HG03469 (cell line): ENCODE measurements around the gene DHRS9.

Source experiments
- ATAC-seq: cut with Tn5 transposase; IDR thresholded peaks from one replicate; pipeline ENCODE4 v1.9.1; 2021; ENCODE audit warnings: mild to moderate bottlenecking, moderate library complexity, moderate number of reproducible peaks; ENCODE audit not compliant: unreplicated experiment

The DHRS9 gene

DNA sequence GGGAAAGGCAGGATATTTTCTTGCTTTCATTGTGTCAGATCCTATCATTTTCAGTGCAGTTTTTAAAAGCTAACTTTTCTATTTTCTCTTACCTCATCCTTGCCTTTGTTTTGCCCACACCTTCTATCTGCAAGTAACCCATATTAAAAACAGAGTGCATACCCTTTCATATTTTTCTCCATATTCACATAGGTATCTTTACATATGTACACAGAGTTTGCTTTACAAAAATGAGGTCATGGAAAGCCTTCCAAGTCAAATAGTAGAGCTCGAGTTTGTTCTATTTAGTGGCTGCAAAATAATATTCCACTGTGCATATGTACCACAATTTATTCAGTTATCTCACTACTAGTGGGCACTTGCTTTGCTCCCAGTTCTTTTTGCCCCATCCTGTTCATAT is 3.9 kb upstream of the DHRS9 start:
- no peak for ATAC-seq

DNA sequence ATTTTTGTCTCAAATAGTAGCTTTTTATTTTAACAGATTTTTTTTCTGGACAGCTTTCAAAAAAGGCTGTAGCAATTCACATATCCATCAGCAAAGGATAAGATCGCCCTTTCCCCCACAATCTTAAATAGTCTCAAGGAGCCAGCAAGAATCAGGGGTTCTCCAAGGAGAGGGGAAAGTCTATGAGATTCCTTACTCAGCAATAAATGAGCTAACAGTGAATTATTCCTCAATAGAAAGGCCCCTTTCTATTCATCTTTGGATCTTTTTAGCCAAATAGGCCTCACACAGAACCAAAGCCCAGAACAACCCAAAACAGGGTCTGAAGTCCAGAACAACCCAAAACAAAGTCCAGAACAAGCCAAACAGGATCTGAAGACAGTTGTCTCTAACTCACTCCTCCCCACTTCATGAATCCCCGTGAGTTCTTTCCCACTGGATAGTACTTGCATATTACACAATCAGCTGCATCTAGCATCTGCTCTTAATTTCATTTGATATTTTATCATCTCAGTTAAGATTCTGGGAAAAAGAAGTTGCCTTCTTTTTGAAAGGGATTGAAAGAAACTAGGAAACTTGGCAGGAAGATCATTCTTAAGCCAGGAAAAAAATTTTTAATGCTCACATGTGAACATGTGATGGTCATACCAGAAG is 3.4 kb upstream of the DHRS9 start:
- ATAC-seq: no peak

DNA sequence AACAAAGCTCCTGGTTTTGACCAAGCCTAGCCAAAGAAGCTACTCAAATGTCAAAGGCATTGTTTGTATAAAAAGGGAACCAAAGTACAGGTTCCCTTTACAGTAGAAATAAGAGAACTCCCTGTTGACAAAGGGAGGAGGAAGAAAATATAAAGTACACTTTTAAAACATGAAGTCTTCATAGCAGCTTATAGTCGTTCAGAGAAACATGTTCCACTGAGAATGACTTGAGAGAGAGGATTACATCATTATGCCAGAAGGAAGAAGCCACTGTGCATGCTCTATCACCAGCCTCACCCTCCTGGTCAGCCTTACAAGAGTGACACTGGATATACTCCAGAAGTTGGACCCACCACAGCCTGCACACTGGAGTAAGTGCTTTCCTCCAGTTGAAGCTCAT is 2.5 kb upstream of the DHRS9 start:
- no peak for ATAC-seq

DNA sequence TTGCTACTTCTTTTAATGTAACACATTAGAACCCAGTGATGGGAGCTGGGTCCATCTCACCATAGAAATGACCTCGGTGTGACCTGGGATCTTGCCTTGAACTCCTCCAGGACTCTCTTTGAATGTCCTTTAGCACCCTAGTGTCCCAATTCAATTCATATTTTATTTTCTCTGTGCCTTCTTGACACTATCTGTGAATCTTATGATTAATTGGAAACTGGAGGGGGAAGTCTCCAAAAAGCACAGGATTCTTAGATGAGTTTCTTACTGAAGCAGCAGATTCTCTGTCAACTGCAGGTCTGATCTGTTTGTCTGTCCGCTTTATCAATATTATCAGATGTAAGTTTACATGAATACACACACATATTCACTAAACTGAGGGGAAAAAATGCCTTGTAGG is 470 bp downstream of the DHRS9 start:
- no peak for ATAC-seq

DNA sequence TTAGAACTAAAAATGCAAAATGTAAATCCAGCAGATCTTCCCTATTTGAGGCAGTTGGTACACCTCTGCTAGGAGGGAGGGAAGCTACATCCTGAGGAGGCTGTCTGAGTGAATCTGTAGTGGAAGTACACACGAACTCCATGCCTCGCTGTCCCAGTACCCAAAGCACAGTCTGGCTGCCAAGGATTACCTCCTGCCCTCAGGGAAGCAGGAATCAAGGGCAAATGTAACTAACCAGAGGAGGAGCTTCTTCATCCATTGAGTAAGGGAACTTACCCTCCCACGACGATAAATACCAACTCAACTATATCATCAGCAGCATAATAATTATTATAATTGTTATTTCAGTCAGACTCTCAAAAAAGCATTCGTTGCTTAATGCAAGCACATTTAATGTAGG is 2.1 kb downstream of the DHRS9 start:
- ATAC-seq: no peak

DNA sequence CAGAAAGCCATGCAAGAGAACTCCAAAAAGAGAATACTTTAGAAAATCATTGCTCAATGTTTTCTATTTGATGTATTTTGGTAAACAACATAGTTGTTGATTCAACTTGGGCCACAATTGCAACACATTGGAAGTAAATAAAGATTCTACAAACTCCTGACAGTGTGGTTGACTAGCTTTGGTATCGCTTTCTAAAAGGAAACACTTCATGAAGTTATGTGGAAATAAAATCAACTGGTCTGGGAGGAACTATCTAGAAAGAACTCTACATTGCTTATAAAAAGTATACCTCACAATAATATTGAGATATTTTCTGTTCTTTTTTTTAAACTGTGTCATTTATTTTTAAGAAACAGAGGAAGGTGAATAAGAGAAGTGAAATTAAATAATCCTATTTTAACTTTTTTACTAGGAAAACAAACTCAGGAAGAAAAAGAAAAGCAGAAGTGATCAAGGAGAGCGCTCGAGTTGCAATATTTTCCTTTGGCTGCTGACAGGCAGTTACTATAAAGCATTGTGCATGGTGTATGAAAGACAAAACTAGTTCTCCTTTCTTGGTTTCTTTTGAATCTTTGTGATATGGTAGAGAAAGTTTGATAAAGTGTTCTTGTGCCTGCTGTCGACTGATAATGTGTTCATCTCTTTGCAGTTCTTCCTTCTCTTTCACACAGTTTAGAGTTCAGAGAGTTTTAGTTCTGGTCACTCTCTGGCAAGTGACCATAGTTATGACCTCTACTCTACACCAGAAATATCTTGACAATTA is 3.0 kb downstream of the DHRS9 start:
- no peak for ATAC-seq

DNA sequence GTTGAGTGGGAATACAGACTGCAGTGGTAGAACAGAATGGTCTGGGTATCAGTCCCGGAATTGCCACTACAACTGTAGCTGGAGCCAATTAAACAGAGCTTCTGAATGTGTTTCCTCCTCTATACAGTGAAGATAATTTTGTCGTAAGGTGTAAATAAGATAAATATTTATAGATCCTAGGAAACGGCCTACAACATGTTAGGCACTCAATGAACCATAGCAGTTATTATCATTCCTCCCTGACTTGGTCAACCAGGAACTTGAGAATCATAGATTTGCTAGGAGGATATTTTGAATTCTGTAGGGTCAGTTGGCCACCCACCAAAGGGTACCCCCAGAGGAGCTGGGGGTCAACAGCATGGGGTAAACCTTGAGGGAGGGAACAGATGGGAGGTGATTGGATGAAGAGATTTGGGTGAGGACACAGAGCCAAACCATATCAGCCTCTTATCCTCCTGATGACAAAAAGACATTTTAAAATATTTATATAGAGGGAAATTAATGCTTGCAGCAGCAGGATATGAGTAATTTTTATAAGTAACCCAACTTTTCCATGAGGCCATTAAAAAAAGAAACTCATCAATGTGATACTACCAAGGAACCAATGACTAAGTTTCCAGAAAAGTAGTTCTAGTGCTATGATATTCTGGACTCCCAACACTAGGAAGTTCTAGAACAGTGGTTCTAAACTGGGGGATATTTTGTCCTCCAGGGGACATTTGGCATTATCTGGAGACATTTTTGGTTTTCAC is 4.0 kb downstream of the DHRS9 start:
- ATAC-seq: no peak

DNA sequence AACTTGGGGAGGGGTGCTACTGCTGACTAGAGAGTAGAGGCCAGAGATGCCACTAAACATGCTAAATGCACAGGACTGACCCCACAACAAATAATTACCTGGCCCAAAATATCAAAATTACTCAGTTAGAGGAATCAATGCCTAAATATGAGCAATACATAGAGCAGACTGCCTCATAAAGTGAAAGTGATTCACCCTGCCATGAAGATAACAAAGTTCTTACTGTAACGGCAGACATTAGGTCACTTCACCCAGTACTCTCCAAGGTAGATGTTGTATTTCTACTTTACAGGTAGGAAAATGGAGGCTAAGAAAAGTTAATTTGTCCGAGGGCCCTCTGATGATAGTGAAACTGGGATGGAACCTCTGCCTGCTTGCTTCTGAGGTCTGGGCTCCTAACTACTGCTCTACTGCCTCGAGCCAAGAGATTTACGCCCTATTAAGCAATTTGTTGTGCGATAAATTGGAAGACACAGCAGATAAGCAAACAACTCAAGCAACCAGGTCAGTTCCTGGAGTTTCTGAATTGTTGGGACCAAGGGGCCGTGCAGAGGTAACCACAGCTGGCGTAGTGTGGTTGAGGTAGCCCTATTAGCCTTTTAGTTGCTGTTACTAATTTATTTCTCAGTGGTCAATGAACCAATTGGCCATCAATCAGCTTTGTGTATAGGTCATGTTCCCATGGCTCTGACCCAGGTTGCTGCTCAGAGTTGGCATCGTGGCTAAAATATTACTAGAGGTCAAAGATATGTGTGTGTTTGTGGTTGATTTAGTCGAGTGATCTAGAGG is 4.8 kb downstream of the DHRS9 start:
- peak; percentile 64 for ATAC-seq

DNA sequence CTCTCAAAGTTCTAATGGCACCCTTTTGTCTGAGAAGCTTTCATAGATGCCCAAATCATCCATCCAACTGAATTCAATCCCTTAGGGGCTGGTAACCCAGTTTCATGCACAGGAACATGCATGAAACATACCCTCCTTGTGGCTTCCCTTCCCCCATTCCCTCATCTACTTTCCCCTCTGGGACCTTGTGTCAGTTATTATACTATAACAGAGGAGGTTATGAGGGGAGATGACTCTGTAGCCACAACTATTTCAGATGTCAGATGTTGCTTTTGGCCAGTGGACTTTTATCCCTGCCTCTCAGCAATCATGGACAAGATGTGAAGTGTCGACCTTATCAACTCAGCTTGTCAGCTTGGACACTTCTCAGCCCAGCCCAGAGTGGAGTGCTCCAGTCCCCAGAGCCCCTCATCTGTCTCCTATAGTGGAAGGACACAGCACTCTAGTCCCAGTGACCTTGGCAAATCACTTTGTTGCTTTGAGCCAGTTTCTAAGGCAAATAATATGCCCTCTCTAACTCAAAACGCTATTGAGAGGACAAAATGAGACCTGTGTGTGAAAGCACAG is 8.4 kb downstream of the DHRS9 start:
- ATAC-seq: no peak

DNA sequence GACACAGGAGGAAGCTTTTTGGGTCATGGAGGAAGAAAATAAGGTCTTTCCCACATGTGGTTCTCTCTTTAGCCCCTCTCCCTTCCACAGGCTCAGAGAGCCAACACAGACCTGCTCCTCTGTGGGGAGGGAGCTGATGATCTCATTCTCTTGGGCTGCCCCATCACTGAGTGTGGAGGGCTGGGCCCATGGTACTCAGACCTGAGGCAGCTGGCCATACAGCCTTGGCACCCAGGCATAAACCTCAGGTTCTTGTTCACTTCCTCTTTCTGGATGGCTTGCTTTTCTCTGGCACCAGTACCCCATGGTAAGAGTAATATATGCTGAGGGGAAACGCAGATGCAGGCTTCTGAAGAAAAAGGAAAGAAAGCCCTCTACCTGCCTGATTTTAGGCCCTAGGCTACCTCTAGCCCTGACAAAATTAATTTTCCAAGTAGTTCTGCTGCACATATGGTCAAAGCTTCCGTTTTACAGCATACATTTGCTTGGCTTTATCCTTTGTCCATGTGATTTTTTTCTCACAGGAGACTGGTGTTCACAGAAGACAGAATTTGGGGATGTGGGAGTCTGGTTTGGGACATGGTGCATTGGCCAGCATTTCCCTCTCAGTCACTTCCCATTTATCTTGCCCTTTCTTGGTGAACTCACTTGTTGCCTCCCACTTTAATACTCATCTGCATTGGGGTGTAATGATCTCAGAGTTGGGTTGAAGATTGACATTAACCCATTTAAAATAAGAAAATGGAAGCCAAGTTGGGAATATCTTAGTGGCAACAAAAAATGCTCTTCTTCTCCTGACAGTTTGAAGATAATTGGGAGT is 11.1 kb downstream of the DHRS9 start:
- ATAC-seq: peak; percentile 72

DNA sequence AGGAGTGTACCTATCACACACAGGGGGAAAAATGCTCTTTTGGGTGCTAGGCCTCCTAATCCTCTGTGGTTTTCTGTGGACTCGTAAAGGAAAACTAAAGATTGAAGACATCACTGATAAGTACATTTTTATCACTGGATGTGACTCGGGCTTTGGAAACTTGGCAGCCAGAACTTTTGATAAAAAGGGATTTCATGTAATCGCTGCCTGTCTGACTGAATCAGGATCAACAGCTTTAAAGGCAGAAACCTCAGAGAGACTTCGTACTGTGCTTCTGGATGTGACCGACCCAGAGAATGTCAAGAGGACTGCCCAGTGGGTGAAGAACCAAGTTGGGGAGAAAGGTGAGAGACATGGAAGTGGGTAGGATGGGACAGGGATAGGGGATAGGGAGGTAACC is 12.2 kb downstream of the DHRS9 start:
- ATAC-seq: no peak

DNA sequence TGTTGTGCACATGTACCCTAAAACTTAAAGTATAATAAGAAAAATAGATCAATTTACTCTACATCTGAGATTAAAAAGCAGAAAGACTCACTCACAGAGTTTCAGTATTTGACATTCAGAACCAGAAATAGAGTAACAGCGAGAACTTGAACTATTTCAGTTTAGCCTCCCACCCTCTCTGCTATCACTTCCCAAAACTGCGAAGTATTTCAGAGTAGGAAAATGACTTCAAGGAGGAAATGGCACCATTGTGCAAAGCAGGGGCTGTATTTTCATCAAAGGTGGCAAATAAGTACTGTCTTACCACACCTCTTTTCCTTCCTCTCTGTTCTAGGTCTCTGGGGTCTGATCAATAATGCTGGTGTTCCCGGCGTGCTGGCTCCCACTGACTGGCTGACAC is 13.6 kb downstream of the DHRS9 start:
- peak; percentile 47 for ATAC-seq

DNA sequence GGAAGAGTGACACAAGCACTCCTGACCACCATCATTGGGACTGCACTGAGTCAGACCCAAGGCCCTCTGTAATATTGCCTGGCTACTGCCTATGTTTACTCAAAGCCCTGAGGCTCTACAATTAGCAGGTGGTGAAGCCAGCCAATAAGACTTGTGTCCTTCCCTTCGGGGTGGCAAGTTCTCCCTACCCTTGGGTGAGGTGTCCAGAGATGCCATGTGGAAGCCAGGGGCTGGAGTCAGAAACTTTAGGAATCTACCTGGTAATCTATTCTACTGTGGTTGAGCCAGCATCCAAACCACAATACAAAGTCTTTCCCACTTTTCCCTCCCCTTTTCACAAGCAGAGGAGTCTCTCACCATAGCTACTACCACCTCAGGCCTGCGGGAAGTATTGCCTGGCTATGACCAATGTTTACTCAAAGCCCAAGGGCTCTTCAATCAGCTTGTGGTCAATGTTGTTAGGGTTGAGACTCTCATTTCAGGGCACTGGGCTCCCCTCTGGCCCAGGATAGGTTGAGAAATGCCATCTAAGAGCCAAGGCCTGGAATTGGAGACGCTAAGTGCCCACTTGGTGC is 17.6 kb downstream of the DHRS9 start:
- no peak for ATAC-seq

DNA sequence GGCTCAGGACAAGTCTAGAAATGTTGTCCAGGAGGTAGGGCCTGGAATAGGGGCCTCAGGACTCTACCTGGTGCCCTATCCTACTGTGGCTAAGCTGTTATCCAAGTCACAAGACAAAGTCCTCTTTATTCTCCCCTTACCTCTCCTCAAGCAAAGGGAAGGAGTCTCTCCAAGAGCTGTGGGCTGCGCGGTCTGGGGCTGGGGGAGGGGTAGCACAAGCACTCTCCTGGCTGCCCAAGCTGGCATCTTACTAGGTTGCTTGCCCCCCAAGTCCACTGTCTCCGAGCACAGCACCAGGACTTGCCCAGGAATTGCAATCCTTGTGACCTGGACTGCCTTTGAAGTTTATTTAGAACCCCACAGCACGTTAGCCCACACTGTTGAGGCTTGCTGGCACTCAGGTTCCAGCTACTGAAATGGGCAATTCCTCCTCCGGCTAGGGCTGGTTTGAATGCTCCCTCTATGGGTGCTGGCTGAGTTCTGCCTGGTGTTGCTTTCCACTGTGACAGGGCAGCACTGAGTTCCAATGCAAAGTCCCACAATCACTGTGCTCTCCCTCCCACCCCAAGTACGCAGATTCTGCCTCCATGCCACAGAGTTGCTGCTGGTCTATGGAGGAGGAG is 18.5 kb downstream of the DHRS9 start:
- ATAC-seq: no peak

DNA sequence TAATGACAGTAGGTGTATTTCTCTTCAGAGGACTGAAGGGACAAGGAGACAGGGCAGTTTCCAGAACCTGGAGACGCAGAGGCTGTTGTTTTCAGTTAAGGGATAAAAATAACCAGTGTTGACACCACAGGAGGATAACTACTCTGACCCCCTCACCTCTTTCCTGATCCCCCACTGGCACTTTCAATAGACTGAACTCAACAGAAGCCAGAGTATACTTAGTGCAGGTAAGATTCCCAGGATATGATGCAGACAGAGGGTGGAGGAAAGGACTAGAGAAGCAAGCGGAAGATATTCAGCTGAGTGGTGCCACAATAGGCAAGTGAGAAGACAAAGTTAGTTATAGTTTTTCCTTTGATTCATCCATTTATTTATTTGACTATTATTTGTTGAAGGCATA is 19.8 kb downstream of the DHRS9 start:
- no peak for ATAC-seq

DNA sequence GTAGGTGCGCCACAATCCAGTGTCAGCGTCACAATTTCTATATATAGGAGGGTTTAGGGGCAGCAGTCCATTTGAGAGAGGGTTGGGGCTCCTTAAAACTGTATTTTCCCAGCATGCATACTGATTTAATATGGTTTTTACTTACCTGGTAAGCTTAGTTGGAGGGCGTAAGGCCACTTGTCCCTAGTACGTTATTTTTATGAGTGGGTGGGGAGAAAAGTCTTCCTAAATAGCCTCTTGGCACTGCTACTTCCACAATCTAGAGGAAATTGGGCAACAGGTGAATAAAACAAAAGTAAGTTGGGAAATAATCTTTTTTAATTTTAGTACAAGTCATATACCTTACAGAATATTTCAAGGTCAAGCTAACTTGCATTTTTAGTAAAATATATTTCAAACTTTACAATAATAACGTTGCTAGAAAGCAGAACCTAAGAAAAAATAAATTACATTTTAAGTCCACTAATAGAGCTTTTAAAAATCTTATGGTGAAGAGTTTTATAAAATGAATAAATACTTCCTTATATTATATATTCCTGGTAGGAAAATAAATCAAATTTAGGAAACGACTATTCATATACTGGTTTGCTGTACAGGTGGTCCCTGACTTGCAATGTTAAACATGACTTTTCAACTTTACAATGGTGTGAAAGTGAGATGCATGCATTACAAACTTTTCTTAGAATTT is 20.9 kb downstream of the DHRS9 start:
- ATAC-seq: no peak

DNA sequence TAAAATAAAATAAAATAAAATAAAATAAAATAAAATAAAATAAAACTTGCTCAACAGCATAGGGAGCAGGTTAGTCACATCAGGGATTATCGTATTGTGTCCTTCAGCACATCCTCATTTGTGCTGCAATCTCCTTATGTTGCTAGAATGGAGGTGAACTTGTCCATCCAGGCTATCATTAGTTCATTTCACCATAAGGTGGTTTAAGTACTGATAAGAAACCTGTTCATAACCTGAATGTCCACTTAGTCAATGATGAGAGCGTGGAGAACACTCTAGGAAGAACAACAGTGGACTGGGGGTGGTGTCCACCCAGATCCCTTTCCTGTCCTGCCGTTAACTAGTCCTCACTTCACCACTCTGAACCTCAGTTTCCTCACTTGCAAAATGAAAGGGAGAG is 21.9 kb downstream of the DHRS9 start:
- ATAC-seq: no peak

DNA sequence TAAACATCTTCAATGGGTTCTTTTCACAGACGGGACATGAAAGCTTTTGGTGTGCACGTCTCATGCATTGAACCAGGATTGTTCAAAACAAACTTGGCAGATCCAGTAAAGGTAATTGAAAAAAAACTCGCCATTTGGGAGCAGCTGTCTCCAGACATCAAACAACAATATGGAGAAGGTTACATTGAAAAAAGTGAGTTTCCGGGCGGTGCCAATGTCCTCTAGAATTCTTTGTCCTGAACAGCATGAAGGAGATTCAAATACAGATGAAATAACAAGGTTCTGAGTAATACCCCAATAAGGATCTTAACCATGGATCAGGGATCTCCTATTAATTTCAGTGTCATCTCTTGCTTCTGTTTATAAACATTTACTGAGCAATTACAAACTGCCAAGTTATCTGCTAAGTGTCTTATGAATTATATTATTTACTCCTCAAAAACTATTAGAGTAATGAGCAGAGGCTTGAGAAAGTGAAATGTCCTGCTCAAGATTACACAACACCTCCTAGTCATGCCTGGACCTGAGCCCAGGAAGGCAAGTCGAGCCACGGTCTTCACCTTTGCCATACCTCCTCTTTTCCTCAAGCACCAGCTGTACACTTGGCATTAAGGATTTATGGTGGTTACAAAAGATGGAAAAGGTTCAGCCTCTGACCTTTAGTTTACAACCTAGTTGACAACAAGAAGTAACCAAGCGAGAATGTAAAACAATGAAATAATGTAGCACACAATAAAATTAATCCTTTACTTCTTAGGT is 22.6 kb downstream of the DHRS9 start:
- no peak for ATAC-seq
